HepG2 (cell line): Measurements from ENCODE around the gene FBXO5. TPM values are rescaled to one million over a fixed set of nuclear protein-coding genes. Genes with fewer than 3 reads are reported as not detected.

Experiments
- AGO1 ChIP-seq: fragments of 200-400 bp; formaldehyde crosslinking; IDR thresholded peaks from 2 replicates; pipeline ENCODE4 v1.6.1; 2017; ENCODE audit warnings: mild to moderate bottlenecking, low read depth, low read length, moderate library complexity; ENCODE audit not compliant: poor library complexity, severe bottlenecking
- CBX1 ChIP-seq: IDR thresholded peaks from one replicate; pipeline ENCODE4 v1.6.1; 2016; ENCODE audit warnings: antibody characterized with exemption, low read depth
- HOXA5 ChIP-seq: sonication (generic); formaldehyde crosslinking; IDR thresholded peaks from 2 replicates; pipeline ENCODE4 v1.4.0; 2020; ENCODE audit warnings: missing genetic modification reagents
- KDM2A ChIP-seq: sonication (generic); formaldehyde crosslinking; IDR thresholded peaks from 2 replicates; pipeline ENCODE4 v1.4.0; 2020; ENCODE audit warnings: low read depth, missing genetic modification reagents, borderline replicate concordance
- RAD21 ChIP-seq: fragments of 450-650 bp; formaldehyde crosslinking; IDR thresholded peaks from 2 replicates; pipeline ENCODE4 v1.5.0; 2020; ENCODE audit warnings: mild to moderate bottlenecking
- RBAK ChIP-seq: sonication (generic); formaldehyde crosslinking; IDR thresholded peaks from 2 replicates; pipeline ENCODE4 v1.5.1; 2020; ENCODE audit warnings: mild to moderate bottlenecking, missing genetic modification reagents
- RBM22 ChIP-seq: fragments of 200-400 bp; formaldehyde crosslinking; optimal IDR thresholded peaks from 2 replicates; pipeline ENCODE3; 2017; ENCODE audit warnings: mild to moderate bottlenecking, low read length, moderate library complexity
- RORA ChIP-seq: sonication (generic); formaldehyde crosslinking; IDR thresholded peaks from 2 replicates; pipeline ENCODE4 v1.5.0; 2020; ENCODE audit warnings: mild to moderate bottlenecking, missing genetic modification reagents, moderate library complexity
- SPEN ChIP-seq: sonication (generic); formaldehyde crosslinking; IDR thresholded peaks from 2 replicates; pipeline ENCODE4 v1.5.1; 2020; ENCODE audit warnings: low read depth, mild to moderate bottlenecking, missing genetic modification reagents
- ZNF234 ChIP-seq: sonication (generic); formaldehyde crosslinking; conservative IDR thresholded peaks from 2 replicates; pipeline ENCODE4 v1.5.1; 2020; ENCODE audit warnings: mild to moderate bottlenecking, missing genetic modification reagents
- polyA plus RNA-seq, 8 experiments: library from polyadenylated mRNA; depleted of rRNA in 3 of 8; stranded (reverse) in 7 of 8; unstranded in 1 of 8; fragments of >200 nt; fragmentation: Illumina TruSeq in 4 of 8; extraction: Trizol in 4 of 8; gene quantifications; 2 replicates each; pipeline versions ENCODE4 v1.2.1 to v1.2.3, GENCODE V29; 2011 to 2016; ENCODE audit warnings: low read depth in 4 of 8, missing spikeins in 1 of 8, mixed read lengths in 1 of 8; ENCODE audit not compliant: insufficient read depth in 1 of 8
- total RNA-seq, 5 experiments: library from RNA; depleted of rRNA; stranded (reverse); fragments of >200 nt; fragmentation: Illumina TruSeq; extraction: Trizol; gene quantifications; 2 replicates each; pipeline ENCODE4 v1.2.3, GENCODE V29; 2016; ENCODE audit warnings: low read depth in 1 of 5
- TF ChIP-seq, protein P1 (sequence below): fragments of 450-650 bp; IDR thresholded peaks from 2 replicates; pipeline ENCODE4 v1.6.1; 2017
- TF ChIP-seq, protein P2 (sequence below): conservative IDR thresholded peaks from 2 replicates; pipeline ENCODE4 v1.6.1; 2018; ENCODE audit warnings: missing genetic modification reagents
- TF ChIP-seq, protein P3 (sequence below): sonication (generic); formaldehyde crosslinking; IDR thresholded peaks from 2 replicates; pipeline ENCODE4 v1.5.0; 2020; ENCODE audit warnings: mild to moderate bottlenecking, missing genetic modification reagents, moderate library complexity
- TF ChIP-seq, protein P4 (sequence below), 2 experiments: sonication (generic) in 1 of 2; formaldehyde crosslinking in 1 of 2; IDR thresholded peaks; 2 replicates each; pipeline versions ENCODE4 v1.5.1 to v1.6.1; 2011 to 2020; ENCODE audit warnings: borderline replicate concordance in 1 of 2, low read depth in 1 of 2, low read length in 1 of 2, mild to moderate bottlenecking in 1 of 2, missing genetic modification reagents in 1 of 2, moderate library complexity in 1 of 2
- TF ChIP-seq, protein P5 (sequence below): sonication (generic); formaldehyde crosslinking; IDR thresholded peaks from 2 replicates; pipeline ENCODE4 v1.4.0; 2020; ENCODE audit warnings: mild to moderate bottlenecking, missing genetic modification reagents
- TF ChIP-seq, protein P6 (sequence below): sonication (generic); formaldehyde crosslinking; IDR thresholded peaks from 2 replicates; pipeline ENCODE4 v1.5.1; 2020; ENCODE audit warnings: missing genetic modification reagents, mild to moderate bottlenecking, borderline replicate concordance

The FBXO5 gene
- total and polyA plus RNA-seq, 2 of the 13 experiments (the other 11 are each of a cell fraction or from before 2014, with no cell fraction given): 15.8 to 41.5 TPM

DNA sequence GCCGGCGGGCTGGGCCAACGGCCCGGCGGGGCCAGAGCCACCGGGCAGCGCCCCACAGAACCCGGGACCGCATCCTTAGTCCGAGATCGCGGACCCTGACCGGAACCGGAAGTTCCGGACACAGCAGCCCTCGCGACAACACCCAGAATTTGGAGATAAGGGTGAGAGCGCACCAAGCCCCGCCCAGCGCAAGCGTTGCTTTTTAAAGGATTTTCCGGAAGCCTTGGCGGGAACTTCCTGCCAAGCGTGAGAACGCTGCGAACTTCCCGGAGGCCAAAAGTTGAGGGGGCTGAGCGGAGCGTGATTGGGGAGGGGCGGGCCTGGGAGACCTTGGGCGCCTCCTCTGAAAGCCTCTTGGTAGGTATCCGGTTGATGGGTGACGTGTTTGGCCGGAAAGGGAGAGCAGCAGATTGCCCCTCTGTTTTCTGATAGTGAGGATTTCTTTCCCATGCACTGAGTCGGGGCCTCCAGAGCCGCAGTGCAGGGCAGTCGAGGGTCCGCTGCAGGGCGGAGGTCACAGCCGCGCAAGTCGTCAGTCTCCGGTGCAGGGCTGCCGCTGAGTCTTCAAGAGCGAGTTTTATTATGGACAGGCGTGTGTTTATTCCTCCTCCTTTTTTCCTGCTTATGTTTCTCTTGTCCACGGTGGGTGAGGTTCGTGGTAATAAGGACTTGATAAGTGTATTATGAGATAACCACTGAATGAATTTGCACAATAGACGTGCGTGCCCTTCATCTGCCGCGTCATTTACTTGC lies 19.9 kb upstream of the FBXO5 start, which contains the start of gene MTRF1L (continued):
- TF ChIP-seq, protein P1, sequence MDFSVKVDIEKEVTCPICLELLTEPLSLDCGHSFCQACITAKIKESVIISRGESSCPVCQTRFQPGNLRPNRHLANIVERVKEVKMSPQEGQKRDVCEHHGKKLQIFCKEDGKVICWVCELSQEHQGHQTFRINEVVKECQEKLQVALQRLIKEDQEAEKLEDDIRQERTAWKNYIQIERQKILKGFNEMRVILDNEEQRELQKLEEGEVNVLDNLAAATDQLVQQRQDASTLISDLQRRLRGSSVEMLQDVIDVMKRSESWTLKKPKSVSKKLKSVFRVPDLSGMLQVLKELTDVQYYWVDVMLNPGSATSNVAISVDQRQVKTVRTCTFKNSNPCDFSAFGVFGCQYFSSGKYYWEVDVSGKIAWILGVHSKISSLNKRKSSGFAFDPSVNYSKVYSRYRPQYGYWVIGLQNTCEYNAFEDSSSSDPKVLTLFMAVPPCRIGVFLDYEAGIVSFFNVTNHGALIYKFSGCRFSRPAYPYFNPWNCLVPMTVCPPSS: no peak
- TF ChIP-seq, protein P2, sequence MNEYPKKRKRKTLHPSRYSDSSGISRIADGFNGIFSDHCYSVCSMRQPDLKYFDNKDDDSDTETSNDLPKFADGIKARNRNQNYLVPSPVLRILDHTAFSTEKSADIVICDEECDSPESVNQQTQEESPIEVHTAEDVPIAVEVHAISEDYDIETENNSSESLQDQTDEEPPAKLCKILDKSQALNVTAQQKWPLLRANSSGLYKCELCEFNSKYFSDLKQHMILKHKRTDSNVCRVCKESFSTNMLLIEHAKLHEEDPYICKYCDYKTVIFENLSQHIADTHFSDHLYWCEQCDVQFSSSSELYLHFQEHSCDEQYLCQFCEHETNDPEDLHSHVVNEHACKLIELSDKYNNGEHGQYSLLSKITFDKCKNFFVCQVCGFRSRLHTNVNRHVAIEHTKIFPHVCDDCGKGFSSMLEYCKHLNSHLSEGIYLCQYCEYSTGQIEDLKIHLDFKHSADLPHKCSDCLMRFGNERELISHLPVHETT: peak; percentile 72
- TF ChIP-seq, protein P3, sequence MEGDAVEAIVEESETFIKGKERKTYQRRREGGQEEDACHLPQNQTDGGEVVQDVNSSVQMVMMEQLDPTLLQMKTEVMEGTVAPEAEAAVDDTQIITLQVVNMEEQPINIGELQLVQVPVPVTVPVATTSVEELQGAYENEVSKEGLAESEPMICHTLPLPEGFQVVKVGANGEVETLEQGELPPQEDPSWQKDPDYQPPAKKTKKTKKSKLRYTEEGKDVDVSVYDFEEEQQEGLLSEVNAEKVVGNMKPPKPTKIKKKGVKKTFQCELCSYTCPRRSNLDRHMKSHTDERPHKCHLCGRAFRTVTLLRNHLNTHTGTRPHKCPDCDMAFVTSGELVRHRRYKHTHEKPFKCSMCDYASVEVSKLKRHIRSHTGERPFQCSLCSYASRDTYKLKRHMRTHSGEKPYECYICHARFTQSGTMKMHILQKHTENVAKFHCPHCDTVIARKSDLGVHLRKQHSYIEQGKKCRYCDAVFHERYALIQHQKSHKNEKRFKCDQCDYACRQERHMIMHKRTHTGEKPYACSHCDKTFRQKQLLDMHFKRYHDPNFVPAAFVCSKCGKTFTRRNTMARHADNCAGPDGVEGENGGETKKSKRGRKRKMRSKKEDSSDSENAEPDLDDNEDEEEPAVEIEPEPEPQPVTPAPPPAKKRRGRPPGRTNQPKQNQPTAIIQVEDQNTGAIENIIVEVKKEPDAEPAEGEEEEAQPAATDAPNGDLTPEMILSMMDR: 0 out of 2 replicates have a peak, but pooled peaks have one; percentile 10
- TF ChIP-seq, protein P4, sequence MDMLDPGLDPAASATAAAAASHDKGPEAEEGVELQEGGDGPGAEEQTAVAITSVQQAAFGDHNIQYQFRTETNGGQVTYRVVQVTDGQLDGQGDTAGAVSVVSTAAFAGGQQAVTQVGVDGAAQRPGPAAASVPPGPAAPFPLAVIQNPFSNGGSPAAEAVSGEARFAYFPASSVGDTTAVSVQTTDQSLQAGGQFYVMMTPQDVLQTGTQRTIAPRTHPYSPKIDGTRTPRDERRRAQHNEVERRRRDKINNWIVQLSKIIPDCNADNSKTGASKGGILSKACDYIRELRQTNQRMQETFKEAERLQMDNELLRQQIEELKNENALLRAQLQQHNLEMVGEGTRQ (IDR thresholded peaks at IDR 0.05; ENCODE audit: low read depth, low read length): no peak
- TF ChIP-seq, protein P4 (CRISPR knock-in tag; IDR thresholded peaks at IDR 0.05; ENCODE audit: borderline replicate concordance): peak; percentile 50; the same call in 1 of the 2 replicates
- TF ChIP-seq AGO1 (peak; percentile 76), RORA (CRISPR knock-in tag) (no peak), RAD21 (CRISPR knock-in tag) (0 out of 2 replicates have a peak, but pooled peaks have one; percentile 25), RBM22 (no peak), KDM2A (CRISPR knock-in tag) (peak; percentile 92), RBAK (CRISPR knock-in tag) (0 out of 2 replicates have a peak, but pooled peaks have one; percentile 42), SPEN (CRISPR knock-in tag) (peak; percentile 95), ZNF234 (CRISPR knock-in tag) (no peak), CBX1 (no peak), HOXA5 (CRISPR knock-in tag) (peak; percentile 54)
- TF ChIP-seq, protein P5, sequence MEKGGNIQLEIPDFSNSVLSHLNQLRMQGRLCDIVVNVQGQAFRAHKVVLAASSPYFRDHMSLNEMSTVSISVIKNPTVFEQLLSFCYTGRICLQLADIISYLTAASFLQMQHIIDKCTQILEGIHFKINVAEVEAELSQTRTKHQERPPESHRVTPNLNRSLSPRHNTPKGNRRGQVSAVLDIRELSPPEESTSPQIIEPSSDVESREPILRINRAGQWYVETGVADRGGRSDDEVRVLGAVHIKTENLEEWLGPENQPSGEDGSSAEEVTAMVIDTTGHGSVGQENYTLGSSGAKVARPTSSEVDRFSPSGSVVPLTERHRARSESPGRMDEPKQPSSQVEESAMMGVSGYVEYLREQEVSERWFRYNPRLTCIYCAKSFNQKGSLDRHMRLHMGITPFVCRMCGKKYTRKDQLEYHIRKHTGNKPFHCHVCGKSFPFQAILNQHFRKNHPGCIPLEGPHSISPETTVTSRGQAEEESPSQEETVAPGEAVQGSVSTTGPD (CRISPR knock-in tag): no peak
- TF ChIP-seq, protein P6, sequence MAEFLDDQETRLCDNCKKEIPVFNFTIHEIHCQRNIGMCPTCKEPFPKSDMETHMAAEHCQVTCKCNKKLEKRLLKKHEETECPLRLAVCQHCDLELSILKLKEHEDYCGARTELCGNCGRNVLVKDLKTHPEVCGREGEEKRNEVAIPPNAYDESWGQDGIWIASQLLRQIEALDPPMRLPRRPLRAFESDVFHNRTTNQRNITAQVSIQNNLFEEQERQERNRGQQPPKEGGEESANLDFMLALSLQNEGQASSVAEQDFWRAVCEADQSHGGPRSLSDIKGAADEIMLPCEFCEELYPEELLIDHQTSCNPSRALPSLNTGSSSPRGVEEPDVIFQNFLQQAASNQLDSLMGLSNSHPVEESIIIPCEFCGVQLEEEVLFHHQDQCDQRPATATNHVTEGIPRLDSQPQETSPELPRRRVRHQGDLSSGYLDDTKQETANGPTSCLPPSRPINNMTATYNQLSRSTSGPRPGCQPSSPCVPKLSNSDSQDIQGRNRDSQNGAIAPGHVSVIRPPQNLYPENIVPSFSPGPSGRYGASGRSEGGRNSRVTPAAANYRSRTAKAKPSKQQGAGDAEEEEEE: no peak
